Measurements from ENCODE around the gene GABBR2.
"Not testable (repeated sequence)": the region's sequence is repeated elsewhere in the genome, so short reads cannot be mapped to it uniquely, and the experiment has no call there.

GABBR2 gene

GRCh38 chr9:98515506-98516204 is 193.1 kb downstream of the GABBR2 start:
- DNase-seq (ENCODE audit: low spot score) = no peak

- DNase-seq (ENCODE audit: low spot score) = no peak
Observed at GRCh38 chr9:98514841-98515240, 193.9 kb downstream of the GABBR2 start.

- not testable (repeated sequence) for DNase-seq (ENCODE audit: low spot score)
Observed at GRCh38 chr9:98508217-98508919, 200.4 kb downstream of the GABBR2 start.

- DNase-seq (ENCODE audit: low spot score) = no peak
Observed at GRCh38 chr9:98506422-98507054, 202.2 kb downstream of the GABBR2 start.

GRCh38 chr9:98504298-98505282 is 204.1 kb downstream of the GABBR2 start:
- DNase-seq (ENCODE audit: low spot score) = no peak

- no peak for DNase-seq (ENCODE audit: low spot score)
Observed at GRCh38 chr9:98503867-98504266, 204.9 kb downstream of the GABBR2 start.

GRCh38 chr9:98502976-98503325 is 205.8 kb downstream of the GABBR2 start:
- DNase-seq (ENCODE audit: low spot score) = no peak

GRCh38 chr9:98502311-98502975 is 206.3 kb downstream of the GABBR2 start:
- DNase-seq (ENCODE audit: low spot score) = no peak

- no peak for DNase-seq (ENCODE audit: low spot score)
Observed at GRCh38 chr9:98501819-98502218, 206.9 kb downstream of the GABBR2 start.

GRCh38 chr9:98501259-98501658 is 207.5 kb downstream of the GABBR2 start:
- not testable (repeated sequence) for DNase-seq (ENCODE audit: low spot score)

- DNase-seq (ENCODE audit: low spot score) = no peak
Observed at GRCh38 chr9:98500337-98500919, 208.3 kb downstream of the GABBR2 start.

GRCh38 chr9:98495530-98495929 is 213.2 kb downstream of the GABBR2 start:
- DNase-seq (ENCODE audit: low spot score) = no peak

GRCh38 chr9:98494852-98495251 is 213.9 kb downstream of the GABBR2 start:
- no peak for DNase-seq (ENCODE audit: low spot score)

GRCh38 chr9:98491828-98492227 is 216.9 kb downstream of the GABBR2 start:
- DNase-seq (ENCODE audit: low spot score) = no peak

GRCh38 chr9:98491231-98491651 is 217.5 kb downstream of the GABBR2 start:
- DNase-seq (ENCODE audit: low spot score) = no peak

GRCh38 chr9:98488571-98489312 is 220.0 kb downstream of the GABBR2 start:
- DNase-seq (ENCODE audit: low spot score) = no peak

- no peak for DNase-seq (ENCODE audit: low spot score)
Observed at GRCh38 chr9:98485706-98486105, 223.0 kb downstream of the GABBR2 start.

- DNase-seq (ENCODE audit: low spot score) = no peak
Observed at GRCh38 chr9:98484162-98484561, 224.6 kb downstream of the GABBR2 start.

- DNase-seq (ENCODE audit: low spot score) = no peak
Observed at GRCh38 chr9:98482226-98482625, 226.5 kb downstream of the GABBR2 start.

- DNase-seq (ENCODE audit: low spot score) = no peak
Observed at GRCh38 chr9:98481676-98482075, 227.1 kb downstream of the GABBR2 start.

Measured in Ammon's horn (tissue), 1 donor.